Endothelial cell of umbilical vein (primary cell): ENCODE data around the gene VPS37D. TPM values are rescaled to one million over a fixed set of nuclear protein-coding genes. Genes with fewer than 3 reads are reported as not detected.

Experiments used
- BruUV-seq: library from RNA; stranded (reverse); fragments of 400-500 nt; replicated peaks from 2 replicates; lab custom pipeline; 2021; lab: Mats Ljungman, UMichigan
- CTCF ChIA-PET: fragments of 300-600, 350-600 bp; sonication (Branson Sonifier 250); formaldehyde crosslinking; loops from one replicate; lab custom pipeline; 2021; ENCODE audit warnings: antibody characterized with exemption, inconsistent platforms; lab: Charles Lee
- POLR2A ChIA-PET: fragments of 300-600, 350-600 bp; sonication (Branson Sonifier 250); formaldehyde crosslinking; loops from one replicate; lab custom pipeline; 2021; ENCODE audit warnings: antibody characterized with exemption, inconsistent platforms; lab: Charles Lee
- DNase-seq: peaks from one replicate; pipeline ENCODE4 v3.0.0-alpha.2; 2011; ENCODE audit warnings: low read depth, low spot score
- FAIRE-seq: peaks from 2 replicates; lab custom pipeline; 2011; peaks lifted over from hg19 to GRCh38; lab: Jason Lieb, UNC
- H2AFZ ChIP-seq: 2 replicates; pipeline ENCODE4 v1.6.0; 2012; ENCODE audit warnings: low read depth, low read length, control low read depth, inconsistent platforms
- H3K27ac ChIP-seq: 2 replicates; pipeline ENCODE4 v1.5.1; 2011; ENCODE audit warnings: low read depth, mild to moderate bottlenecking, control low read depth, low read length, moderate library complexity; ENCODE audit not compliant: insufficient read depth
- H3K27me3 ChIP-seq, 2 experiments: 2 replicates each; pipeline versions ENCODE4 v1.6.0 to v1.6.1; 2011; ENCODE audit warnings: low read length in 2 of 2, mixed read lengths in 1 of 2; ENCODE audit not compliant: control insufficient read depth in 2 of 2, insufficient read depth in 2 of 2
- H3K36me3 ChIP-seq, 2 experiments: 2 replicates in 1 of 2; 3 replicates in 1 of 2; pipeline ENCODE4 v1.5.1; 2011; ENCODE audit warnings: low read length in 2 of 2, mild to moderate bottlenecking in 1 of 2, moderate library complexity in 1 of 2; ENCODE audit not compliant: control insufficient read depth in 2 of 2, insufficient read depth in 2 of 2; ENCODE audit errors: extremely low read depth in 1 of 2
- H3K4me1 ChIP-seq: 3 replicates; pipeline ENCODE4 v1.5.1; 2011; ENCODE audit warnings: mild to moderate bottlenecking, low read length; ENCODE audit not compliant: control insufficient read depth, insufficient read depth; ENCODE audit errors: extremely low read depth
- H3K4me2 ChIP-seq: 2 replicates; pipeline ENCODE4 v1.6.1; 2011; ENCODE audit warnings: low read length, control low read depth, mixed read lengths; ENCODE audit not compliant: insufficient read depth
- H3K4me3 ChIP-seq, 3 experiments: fragments of 200-600 bp in 1 of 3; sonication (generic), shearing (Covaris generic) in 1 of 3; replicated peaks in 1 of 3; 2 replicates each; pipeline ENCODE4 v1.5.1; 2011 to 2016; ENCODE audit warnings: control low read depth in 3 of 3, low read length in 3 of 3, mild to moderate bottlenecking in 2 of 3, inconsistent platforms in 1 of 3, low read depth in 1 of 3, moderate library complexity in 1 of 3; ENCODE audit not compliant: insufficient read depth in 1 of 3
- H3K79me2 ChIP-seq: 2 replicates; pipeline ENCODE4 v1.6.0; 2012; ENCODE audit warnings: low read length, inconsistent platforms; ENCODE audit not compliant: control insufficient read depth, insufficient read depth
- H3K9ac ChIP-seq: replicated peaks from 2 replicates; pipeline ENCODE3; 2011; ENCODE audit warnings: low read length, control low read depth; ENCODE audit not compliant: insufficient read depth; ENCODE audit errors: extremely low read depth
- H3K9me1 ChIP-seq: replicated peaks from 3 replicates; pipeline ENCODE4 v1.6.0; 2011; ENCODE audit warnings: mild to moderate bottlenecking, low read length; ENCODE audit not compliant: control insufficient read depth, insufficient read depth; ENCODE audit errors: extremely low read depth
- H3K9me3 ChIP-seq: replicated peaks from 2 replicates; pipeline ENCODE4 v1.5.1; 2012; ENCODE audit warnings: low read length, inconsistent platforms; ENCODE audit not compliant: control insufficient read depth, insufficient read depth
- H4K20me1 ChIP-seq: replicated peaks from 2 replicates; pipeline ENCODE3; 2011; ENCODE audit warnings: mild to moderate bottlenecking, low read length; ENCODE audit not compliant: control insufficient read depth, insufficient read depth; ENCODE audit errors: extremely low read depth
- EZH2 ChIP-seq: IDR thresholded peaks from 2 replicates; pipeline ENCODE4 v1.6.1; 2012; ENCODE audit warnings: borderline replicate concordance, low read depth, mild to moderate bottlenecking, moderate library complexity, low read length, inconsistent platforms; ENCODE audit not compliant: severe bottlenecking
- MYC ChIP-seq: IDR thresholded peaks from one replicate; pipeline ENCODE4 v1.6.1; 2011; ENCODE audit warnings: mild to moderate bottlenecking, low read depth, low read length
- POLR2A ChIP-seq: IDR thresholded peaks from 2 replicates; pipeline ENCODE4 v1.6.1; 2012; ENCODE audit warnings: low read depth, mild to moderate bottlenecking, control low read depth, low read length
- POLR2AphosphoS5 ChIP-seq: IDR thresholded peaks from 2 replicates; pipeline ENCODE4 v1.6.1; 2012; ENCODE audit warnings: low read depth, mild to moderate bottlenecking, control low read depth, low read length, moderate library complexity; ENCODE audit not compliant: insufficient read depth
- dilution Hi-C: fragments of 300-500 bp; cut with MboI; formaldehyde crosslinking; loops from one replicate; pipeline ENCODE4 v1.15.0; 2019; ENCODE audit warnings: low sequenced_read_pairs; ENCODE audit not compliant: extremely low pct_ligation_motif_present
- intact Hi-C: fragments of 100-400 bp; cut with micrococcal nuclease; formaldehyde crosslinking; loops from one replicate; pipeline ENCODE4 v1.10.0; 2022
- polyA plus RNA-seq, 4 experiments: library from polyadenylated mRNA; depleted of rRNA in 3 of 4; stranded (reverse) in 3 of 4; unstranded in 1 of 4; fragments of >200 nt; gene quantifications; 2 replicates each; pipeline versions ENCODE4 v1.2.1 to v1.2.3, GENCODE V29; 2011 to 2012; ENCODE audit warnings: missing spikeins in 1 of 4
- total RNA-seq: library from RNA; stranded (reverse); gene quantifications from 2 replicates; pipeline ENCODE4 v1.2.3, GENCODE V29; 2021
- TF ChIP-seq, protein P1 (sequence below): IDR thresholded peaks from 2 replicates; pipeline ENCODE4 v1.6.1; 2011; ENCODE audit not compliant: insufficient read depth, insufficient read length
- TF ChIP-seq, protein P2 (sequence below), 2 donors: IDR thresholded peaks; 1 replicate in 1 of 2; 2 replicates in 1 of 2; pipeline ENCODE4 v1.5.1; 2011; ENCODE audit warnings: low read length in 2 of 2, mild to moderate bottlenecking in 2 of 2, moderate library complexity in 2 of 2, control low read depth in 1 of 2, inconsistent platforms in 1 of 2, low read depth in 1 of 2; ENCODE audit not compliant: insufficient read depth in 1 of 2; ENCODE audit errors: extremely low read depth in 1 of 2

VPS37D gene
- total and polyA plus RNA-seq, 2 donors (not counting 3 experiments of a cell fraction or from before 2014, with no cell fraction given), result 2.0 to 2.1 TPM

DNA sequence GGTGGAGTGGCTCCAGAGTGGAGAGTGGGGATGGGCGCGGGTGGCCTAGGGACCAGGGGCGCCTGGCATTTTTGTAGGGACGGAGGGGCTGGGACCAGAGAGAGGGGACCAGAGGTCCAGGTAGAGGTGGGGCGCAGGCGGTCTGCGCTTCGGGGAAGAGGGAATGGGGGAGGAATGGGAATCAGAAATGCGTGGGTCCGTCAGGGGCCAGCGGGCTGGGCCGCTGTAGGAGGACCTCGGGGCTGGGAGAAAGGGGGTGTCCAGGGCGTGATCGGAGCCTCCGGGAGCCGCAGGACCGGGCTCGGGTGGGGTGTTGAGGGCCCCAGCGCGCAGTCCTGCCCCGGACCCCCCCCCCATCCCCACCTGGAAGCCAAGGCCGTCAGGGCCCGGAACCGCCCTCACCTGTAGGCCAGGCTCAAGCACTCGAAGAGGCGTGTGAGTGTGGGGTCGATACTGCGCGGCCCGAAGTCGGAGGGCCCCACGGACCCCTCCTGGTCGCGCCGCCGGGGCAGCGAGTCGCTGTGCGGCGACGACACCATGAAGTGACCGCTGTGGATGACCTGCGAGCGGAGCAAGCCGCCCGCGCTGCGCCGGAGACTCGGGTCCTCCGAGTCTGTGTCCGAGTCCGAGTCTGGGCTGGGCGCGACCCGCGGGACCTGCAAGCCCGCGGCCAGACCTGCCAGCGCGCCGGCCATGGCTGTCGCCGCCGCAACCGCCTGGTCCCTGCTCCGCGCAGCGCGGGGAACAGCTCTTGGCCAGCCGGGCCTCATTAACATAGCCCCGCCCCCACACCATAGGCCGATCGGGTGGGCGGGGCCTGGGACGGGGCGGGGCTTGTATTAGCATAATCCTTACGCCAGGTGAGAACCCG is 43.6 kb upstream of the VPS37D start, which contains the start of gene MLXIPL:
TSS of gene MLXIPL (minus strand) at position 725 of the 871 bp plus-strand sequence. CDS start at position 695, 30 bp downstream.
- peak within 1 kb of the TSS; percentile 86 for H2AFZ ChIP-seq
- no peaks in the 10 kb centered on the region for H3K79me2 ChIP-seq
- intact Hi-C loops, result no loop called here
- POLR2A ChIA-PET, result no interaction called here
- dilution Hi-C loops, result no loop called here
- FAIRE-seq (peak; percentile 59), DNase-seq (peak; percentile 51)
- no TSS peak for BruUV-seq
- CTCF ChIA-PET, result interaction anchor here (0.6 to 1.7 kb wide), 2 partner anchors 9 to 17 kb away, joined by 5 to 7 read pairs; no protein-coding TSS in a partner anchor
- TF ChIP-seq EZH2 (peak; percentile 57), MYC (no peak), POLR2AphosphoS5 (no peak), POLR2A (no peak)
- TF ChIP-seq, protein P1, sequence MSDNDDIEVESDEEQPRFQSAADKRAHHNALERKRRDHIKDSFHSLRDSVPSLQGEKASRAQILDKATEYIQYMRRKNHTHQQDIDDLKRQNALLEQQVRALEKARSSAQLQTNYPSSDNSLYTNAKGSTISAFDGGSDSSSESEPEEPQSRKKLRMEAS, result no peak
- TF ChIP-seq, protein P2, sequence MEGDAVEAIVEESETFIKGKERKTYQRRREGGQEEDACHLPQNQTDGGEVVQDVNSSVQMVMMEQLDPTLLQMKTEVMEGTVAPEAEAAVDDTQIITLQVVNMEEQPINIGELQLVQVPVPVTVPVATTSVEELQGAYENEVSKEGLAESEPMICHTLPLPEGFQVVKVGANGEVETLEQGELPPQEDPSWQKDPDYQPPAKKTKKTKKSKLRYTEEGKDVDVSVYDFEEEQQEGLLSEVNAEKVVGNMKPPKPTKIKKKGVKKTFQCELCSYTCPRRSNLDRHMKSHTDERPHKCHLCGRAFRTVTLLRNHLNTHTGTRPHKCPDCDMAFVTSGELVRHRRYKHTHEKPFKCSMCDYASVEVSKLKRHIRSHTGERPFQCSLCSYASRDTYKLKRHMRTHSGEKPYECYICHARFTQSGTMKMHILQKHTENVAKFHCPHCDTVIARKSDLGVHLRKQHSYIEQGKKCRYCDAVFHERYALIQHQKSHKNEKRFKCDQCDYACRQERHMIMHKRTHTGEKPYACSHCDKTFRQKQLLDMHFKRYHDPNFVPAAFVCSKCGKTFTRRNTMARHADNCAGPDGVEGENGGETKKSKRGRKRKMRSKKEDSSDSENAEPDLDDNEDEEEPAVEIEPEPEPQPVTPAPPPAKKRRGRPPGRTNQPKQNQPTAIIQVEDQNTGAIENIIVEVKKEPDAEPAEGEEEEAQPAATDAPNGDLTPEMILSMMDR (IDR thresholded peaks at IDR 0.05; ENCODE audit: extremely low read depth in 1 of 2, insufficient read depth in 1 of 2, low read depth in 1 of 2, low read length in 2 of 2), result no peak
- H3K4me1 ChIP-seq, result peaks cover 3% of the 10 kb centered on the region
- H3K9me3 ChIP-seq, result no peaks in the 10 kb centered on the region
- peak within 1 kb of the TSS; percentile 50 for H3K4me2 ChIP-seq
- no peak within 1 kb of the TSS for H3K9ac ChIP-seq
- peaks cover 28 to 39% of the 10 kb centered on the region in 2 experiments for H3K27me3 ChIP-seq
- H3K36me3 ChIP-seq, result no peaks in the 10 kb centered on the region
- no peaks in the 10 kb centered on the region for H3K9me1 ChIP-seq
- peak within 1 kb of the TSS in 2 of 3 experiments; percentile 25 to 39 for H3K4me3 ChIP-seq
- H4K20me1 ChIP-seq, result no peaks in the 10 kb centered on the region
- no peak within 1 kb of the TSS for H3K27ac ChIP-seq
